Measurements from ENCODE around the gene KRTAP29-1. TPM values are rescaled to one million over a fixed set of nuclear protein-coding genes. Genes with fewer than 3 reads are reported as not detected.
"Not testable (repeated sequence)": the region's sequence is repeated elsewhere in the genome, so short reads cannot be mapped to it uniquely, and the experiment has no call there.

The KRTAP29-1 gene
- total RNA-seq, 1 donor from 2014 or later, result not detected

DNA sequence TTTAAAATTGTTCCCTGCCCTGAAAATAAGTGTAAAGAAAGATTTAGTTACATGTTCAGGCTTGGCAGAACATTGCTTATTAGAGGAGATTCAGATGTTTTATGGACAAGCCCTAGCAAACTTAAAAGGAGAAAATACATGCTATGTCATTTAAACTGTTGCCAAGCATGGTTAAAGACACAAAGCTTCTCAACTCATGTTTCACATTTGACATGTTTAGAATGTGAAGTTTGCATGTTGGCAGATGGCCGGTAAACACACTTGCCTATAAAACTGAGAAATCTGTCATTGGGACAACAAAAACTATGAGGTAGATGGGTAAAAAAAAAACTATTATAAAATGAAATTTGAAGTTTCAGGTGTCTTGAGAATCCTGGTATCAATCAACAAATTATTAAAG is 5.8 kb downstream of the KRTAP29-1 start:
- DNase-seq, result no peak

DNA sequence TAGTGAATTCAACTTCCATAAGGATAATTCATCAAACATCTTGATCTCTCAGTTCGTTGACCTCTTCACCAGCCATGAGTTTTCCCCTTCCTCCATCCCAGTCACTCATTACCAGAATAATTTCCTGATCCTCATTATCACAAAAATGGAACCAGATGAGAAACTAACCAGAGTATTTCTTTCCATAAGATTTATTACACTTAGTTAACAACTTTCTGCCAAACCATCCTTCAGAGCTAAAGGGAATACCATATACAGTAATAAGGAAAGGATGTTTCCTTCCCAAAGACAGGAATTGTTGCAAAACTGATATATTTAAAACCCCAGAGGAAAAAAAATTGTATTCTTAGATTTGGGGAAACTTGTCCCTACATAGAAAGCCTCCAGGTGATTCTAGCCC is 8.6 kb downstream of the KRTAP29-1 start:
- DNase-seq, result no peak

DNA sequence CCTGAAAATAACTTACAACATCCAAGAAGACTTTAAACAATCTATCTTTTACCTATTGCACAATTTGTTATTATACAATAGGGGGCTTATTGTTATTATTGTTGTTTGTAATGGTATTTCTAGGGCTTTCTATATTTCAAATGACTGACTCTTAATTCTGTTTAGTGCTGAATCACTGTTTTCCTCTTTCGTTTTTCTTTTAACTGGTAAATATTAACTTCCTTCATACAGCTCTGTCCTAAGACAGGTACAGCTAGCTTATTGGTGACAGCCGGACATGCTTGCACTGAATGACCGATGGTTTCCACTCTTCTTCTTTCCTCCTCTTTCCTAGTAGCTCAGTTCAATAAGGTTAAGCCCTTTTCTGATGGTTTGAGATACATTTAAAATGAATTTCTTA is 15.6 kb downstream of the KRTAP29-1 start:
- DNase-seq, result no peak

DNA sequence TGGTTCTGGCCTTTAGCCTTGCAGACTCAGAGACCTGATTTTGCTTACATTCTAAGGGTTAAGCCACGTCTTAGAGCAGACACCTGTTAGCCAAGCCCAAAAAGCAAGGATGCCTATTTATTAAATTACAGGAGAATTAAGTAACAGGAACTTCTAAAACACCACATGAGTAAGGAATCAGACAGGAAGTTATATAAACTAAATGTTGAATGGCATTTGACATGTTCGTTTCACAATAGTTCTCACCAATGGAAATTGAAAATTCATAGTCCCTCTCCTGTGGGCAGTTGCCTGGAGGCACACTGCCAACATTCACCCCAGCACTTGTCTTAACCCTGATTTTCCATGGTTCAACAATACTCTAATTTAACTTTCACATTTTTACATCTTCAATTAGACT is 18.1 kb downstream of the KRTAP29-1 start:
- DNase-seq, result no peak

DNA sequence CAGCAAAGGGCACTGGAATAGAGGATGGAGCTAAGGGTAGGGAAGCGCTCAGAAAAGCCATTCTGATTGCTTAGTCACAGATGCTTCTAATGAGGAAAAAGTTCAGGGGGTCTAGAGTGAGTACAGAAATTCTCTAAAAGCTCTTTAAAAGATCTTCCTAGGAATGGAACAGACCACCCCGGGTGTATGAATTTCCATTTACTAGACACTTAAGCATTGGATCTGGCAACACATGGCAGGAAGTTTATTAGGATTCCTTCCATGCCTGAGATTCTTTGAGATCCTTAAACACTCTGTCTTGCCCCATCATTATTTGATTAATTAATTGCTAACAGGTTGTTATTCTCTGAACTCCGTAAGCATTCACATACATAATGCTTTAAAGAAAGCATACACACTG is 18.6 kb downstream of the KRTAP29-1 start:
- DNase-seq, result no peak

DNA sequence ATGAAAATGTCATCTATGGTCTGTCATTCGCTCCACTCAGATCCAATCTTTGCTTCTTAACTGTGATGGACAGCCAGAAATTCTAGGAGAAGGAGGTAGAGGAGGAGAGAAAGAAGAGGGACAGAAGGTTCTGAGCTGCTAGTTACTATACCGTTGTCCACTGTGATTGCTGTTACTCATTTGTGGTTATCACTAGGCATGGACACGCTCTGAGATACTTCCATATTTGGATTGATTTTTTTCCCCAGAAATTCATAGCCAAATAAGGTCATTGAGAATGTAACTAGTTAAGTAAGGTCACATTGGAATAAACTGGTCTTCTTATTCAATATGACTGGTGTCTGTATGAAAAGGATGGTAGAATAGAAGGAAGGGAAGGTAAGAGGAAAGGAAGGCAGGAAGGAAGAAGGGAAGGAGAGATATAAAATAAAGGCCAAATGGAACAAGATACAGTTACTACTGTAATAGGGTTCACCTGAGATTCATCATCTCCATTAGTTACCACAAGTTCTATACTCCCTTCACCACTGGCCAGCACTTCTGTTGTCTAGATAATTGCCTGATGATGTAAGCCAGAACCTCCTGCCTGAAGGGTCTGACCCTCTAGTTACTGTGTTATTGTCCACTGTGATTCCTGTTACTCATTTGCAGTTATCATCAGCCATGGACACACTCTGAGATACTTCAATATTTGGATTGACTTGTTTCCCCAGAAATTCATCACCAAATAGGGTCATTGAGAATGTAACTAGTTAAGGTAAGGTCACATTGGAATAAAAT is 24.3 kb downstream of the KRTAP29-1 start:
- no peak for DNase-seq

DNA sequence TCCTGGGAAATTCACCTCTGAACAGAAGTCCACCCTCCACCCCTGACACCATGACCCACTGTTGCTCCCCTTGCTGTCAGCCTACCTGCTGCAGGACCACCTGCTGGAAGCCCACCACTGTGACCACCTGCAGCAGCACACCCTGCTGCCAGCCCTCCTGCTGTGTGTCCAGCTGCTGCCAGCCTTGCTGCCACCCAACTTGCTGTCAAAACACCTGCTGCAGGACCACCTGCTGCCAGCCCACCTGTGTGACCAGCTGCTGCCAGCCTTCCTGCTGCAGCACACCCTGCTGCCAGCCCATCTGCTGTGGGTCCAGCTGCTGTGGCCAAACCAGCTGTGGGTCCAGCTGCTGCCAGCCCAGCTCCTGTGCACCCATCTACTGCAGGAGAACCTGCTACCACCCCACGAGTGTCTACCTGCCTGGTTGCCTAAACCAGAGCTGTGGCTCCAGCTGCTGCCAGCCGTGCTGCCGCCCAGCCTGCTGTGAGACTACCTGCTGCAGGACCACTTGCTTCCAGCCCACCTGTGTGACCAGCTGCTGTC is 26.9 kb downstream of the KRTAP29-1 start, which contains the start of gene KRTAP9-7:
KRTAP9-7 (plus strand) TSS at position 51 of the 543 bp plus-strand sequence; CDS start at position 51, 0 bp downstream.
- not testable (repeated sequence) for DNase-seq

DNA sequence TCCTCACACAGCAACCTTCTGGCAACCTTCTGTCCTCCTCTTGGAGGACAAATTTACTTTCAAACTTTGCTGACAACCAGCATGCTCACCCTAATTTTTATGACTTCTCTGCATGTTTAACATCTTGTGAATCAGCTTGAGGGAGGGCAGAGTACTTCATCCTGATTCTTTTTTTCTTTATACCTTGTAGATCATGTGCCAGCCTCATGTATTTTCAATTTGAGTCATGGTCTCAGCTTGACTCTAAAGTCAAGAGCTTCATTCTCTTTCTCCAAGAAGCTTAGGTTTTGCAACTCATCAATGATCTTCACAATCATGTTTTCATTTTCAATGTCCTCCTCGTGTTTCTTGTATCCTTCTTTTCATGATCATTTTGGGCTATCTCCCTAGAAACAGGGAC is 30.8 kb downstream of the KRTAP29-1 start:
- no peak for DNase-seq

DNA sequence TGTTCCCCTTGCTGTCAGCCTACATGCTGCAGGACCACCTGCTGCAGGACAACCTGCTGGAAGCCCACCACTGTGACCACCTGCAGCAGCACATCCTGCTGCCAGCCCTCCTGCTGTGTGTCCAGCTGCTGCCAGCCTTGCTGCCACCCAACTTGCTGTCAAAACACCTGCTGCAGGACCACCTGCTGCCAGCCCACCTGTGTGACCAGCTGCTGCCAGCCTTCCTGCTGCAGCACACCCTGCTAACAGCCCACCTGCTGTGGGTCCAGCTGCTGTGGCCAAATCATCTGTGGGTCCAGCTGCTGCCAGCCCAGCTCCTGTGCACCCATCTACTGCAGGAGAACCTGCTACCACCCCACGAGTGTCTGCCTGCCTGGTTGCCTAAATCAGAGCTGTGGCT is 31.3 kb downstream of the KRTAP29-1 start:
- not testable (repeated sequence) for DNase-seq

DNA sequence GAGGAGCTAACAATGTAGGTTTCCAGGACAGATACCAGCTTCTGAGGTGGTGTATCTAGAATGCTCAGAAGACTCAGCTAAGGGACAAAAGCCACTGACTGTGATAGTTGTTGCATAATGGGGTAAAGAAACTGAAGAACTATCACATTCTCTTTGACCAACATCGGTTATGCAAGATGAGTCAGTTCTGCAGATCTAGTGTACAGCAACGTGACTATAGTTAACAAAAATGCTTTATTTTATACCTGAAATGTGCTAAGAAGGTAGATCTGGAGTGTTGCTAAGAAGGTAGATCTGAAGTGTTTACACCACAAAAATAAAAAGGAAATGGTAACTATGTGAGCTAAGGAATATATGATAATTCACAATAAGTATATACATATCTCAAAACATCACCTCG is 34.9 kb downstream of the KRTAP29-1 start:
- DNase-seq, result no peak

DNA sequence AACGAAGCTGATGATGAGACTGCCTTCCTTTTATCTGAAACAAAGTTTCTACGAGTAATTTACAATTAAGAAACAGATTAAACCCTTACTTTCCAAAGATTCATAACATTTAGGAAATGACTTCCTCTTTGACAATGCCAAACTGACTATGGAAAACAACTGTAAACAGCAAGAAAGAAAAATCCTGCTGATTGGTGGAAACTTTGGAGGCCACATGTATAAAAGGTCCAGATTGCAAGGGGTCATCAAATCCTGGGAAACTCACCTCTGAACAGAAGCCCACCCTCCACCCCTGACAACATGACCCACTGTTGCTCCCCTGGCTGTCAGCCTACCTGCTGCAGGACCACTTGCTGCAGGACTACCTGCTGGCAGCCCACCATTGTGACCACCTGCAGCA is 37.6 kb downstream of the KRTAP29-1 start, which contains the start of gene KRTAP9-6:
KRTAP9-6 (plus strand) TSS at position 301 of the 400 bp plus-strand sequence; CDS start at position 301, 0 bp downstream.
- DNase-seq, result no peak

DNA sequence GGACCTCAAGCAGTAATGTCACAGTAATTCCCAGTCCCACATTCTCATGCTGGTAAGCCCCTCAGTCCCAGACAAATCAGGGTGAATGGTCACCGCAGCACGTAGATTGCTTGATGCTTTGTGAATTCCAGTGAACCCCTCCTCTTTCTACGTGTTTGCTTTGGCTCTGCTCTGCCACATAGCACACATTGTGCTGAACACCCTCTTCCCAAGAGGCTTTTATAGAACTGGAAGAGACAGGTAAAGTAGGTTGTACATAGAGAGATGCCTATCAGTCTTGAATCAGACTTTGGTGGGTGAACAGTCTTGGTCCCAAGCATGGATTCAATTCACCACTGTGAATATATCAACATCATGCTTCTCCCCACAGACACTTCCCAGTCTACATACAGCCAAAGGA is 38.1 kb downstream of the KRTAP29-1 start:
- no peak for DNase-seq

DNA sequence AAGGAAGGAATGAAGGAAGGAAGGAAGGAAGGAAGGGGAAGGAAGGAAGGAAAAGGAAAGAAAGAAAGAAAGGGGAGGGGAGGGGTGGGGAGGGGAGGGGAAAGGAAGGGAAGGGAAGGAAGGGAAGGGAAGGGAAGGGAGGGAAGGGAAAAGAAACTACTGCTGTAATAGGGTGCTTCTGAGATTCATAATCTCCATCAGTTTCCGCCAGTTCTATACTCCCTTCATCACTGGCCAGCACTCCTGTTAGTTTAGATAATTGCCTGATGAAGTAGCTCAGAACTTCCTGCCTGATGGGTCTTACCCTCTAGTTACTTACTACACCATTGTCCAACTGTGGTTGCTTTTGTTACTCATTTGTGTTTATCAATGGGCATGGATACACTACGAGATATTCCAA is 39.4 kb downstream of the KRTAP29-1 start:
- no peak for DNase-seq

DNA sequence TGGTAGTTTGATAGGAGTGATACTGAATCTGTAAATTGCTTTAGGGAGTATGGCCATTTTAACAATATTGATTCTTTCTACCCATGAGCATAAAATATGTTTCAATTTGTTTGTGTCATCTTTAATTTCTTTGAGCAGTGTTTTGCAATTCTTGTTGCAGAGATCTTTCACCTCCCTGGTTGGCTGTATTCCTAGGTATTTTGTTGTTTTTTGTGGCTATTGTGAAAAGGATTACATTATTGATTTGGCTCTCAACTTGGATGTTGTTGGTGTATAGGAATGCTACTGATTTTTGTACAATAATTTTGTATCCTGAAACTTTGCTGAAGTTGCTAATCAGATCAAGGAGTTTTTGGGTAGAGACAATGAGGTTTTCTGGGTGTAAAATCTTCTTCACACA is 44.2 kb downstream of the KRTAP29-1 start:
- DNase-seq, result no peak

DNA sequence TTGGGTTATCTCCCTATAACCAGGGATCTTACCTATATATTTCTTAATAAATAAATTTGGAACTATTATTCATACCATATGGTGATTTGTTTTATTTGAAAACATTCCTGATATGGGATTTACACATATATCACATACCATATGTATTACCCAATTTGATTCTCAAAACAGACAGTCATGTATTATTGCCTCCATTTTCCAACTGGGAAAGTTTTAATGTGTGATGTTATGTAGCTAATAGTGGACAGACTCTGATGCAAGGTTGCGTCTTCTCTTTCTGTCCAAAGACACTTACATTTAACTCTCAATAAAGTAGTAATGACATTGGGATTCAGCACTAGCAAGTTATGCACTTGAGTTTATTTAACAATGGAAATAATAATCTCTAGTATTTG is 46.4 kb downstream of the KRTAP29-1 start:
- no peak for DNase-seq

DNA sequence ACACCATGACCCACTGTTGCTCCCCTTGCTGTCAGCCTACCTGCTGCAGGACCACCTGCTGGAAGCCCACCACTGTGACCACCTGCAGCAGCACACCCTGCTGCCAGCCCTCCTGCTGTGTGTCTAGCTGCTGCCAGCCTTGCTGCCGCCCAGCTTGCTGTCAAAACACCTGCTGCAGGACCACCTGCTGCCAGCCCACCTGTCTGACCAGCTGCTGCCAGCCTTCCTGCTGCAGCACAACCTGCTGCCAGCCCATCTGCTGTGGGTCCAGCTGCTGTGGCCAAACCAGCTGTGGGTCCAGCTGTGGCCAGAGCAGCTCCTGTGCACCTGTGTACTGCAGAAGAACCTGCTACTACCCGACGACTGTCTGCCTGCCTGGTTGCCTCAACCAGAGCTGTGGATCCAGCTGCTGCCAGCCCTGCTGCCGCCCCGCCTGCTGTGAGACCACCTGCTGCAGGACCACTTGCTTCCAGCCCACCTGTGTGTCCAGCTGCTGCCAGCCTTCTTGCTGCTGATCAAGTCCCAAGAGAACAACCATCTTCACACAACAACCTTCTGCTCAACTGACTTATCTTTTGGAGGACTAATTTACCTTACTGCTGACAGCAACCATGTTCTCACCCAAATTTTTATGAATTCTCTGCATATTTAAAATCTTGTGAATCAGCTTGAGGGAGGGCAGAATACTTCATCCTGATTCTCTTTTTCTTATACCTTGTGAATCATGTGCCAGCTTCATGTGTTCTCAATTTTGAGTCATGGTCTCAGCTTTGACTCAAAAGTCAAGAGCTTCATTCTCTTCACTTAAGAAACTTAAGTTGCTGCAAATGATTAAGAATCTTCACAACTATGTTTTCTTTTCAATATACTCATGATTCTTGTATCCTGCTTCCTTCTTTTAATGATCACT is 47.0 kb downstream of the KRTAP29-1 start, which contains the start of gene KRTAP9-9:
KRTAP9-9 (plus strand) TSS at position 4 of the 910 bp plus-strand sequence.
- not testable (repeated sequence) for DNase-seq

DNA sequence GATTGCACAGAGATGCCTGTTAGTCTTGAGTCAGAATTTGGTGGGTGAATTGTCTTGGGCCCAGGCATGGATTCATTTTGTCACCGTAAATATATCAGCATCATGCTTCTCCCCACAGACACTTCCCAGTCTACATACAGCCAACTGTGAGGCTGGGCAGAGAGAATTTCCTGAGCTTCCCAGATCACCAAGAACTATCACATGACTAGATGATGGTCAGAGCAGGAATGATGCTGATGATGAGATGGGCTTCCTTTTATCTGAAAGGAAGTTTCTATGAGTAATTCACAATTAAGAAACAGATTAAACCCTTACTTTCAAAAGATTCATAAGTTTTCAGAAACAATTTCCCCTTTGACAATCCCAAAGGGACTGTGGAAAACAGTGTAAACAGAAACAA is 47.8 kb downstream of the KRTAP29-1 start:
- DNase-seq, result no peak

Other genes starting within 250 kb of the KRTAP29-1 start
- not detected in 2 replicates for gene KRTAP2-2, start 247.6 kb downstream of the KRTAP29-1 start, total RNA-seq
- gene KRTAP2-3, start 242.7 kb downstream of the KRTAP29-1 start, total RNA-seq, result not detected in 2 replicates
- gene KRTAP2-4, start 237.0 kb downstream of the KRTAP29-1 start, total RNA-seq, result not detected in 2 replicates
- gene KRTAP4-7, start 218.7 kb downstream of the KRTAP29-1 start, total RNA-seq, result not detected in 2 replicates
- not detected in 2 replicates for gene KRTAP4-8, start 204.7 kb downstream of the KRTAP29-1 start, total RNA-seq
- gene KRTAP4-16, start 200.6 kb downstream of the KRTAP29-1 start, total RNA-seq, result not detected in 2 replicates
- gene KRTAP4-9, start 197.5 kb downstream of the KRTAP29-1 start, total RNA-seq, result not detected in 2 replicates
- not detected in 2 replicates for gene KRTAP4-11, start 184.5 kb downstream of the KRTAP29-1 start, total RNA-seq
- gene KRTAP4-12, start 178.7 kb downstream of the KRTAP29-1 start, total RNA-seq, result not detected in 2 replicates
- 0.19 TPM in 1 of 2 replicates, not detected in the other for gene KRTAP4-6, start 162.3 kb downstream of the KRTAP29-1 start, total RNA-seq
- gene KRTAP4-5, start 153.0 kb downstream of the KRTAP29-1 start, total RNA-seq, result not detected in 2 replicates
- gene KRTAP4-4, start 142.1 kb downstream of the KRTAP29-1 start, total RNA-seq, result not detected in 2 replicates
- not detected in 2 replicates for gene KRTAP4-3, start 134.6 kb downstream of the KRTAP29-1 start, total RNA-seq
- not detected in 2 replicates for gene KRTAP4-2, start 124.6 kb downstream of the KRTAP29-1 start, total RNA-seq
- gene KRTAP4-1, start 117.9 kb downstream of the KRTAP29-1 start, total RNA-seq, result not detected in 2 replicates
- gene KRTAP9-1, start 113.0 kb downstream of the KRTAP29-1 start, total RNA-seq, result not detected in 2 replicates
- gene KRTAP9-2, start 76.2 kb downstream of the KRTAP29-1 start, total RNA-seq, result not detected in 2 replicates
- not detected in 2 replicates for gene KRTAP9-3, start 70.4 kb downstream of the KRTAP29-1 start, total RNA-seq
- gene KRTAP9-8, start 64.9 kb downstream of the KRTAP29-1 start, total RNA-seq, result not detected in 2 replicates
- gene KRTAP9-4, start 53.2 kb downstream of the KRTAP29-1 start, total RNA-seq, result not detected in 2 replicates
- gene KRTAP9-9, start 47.5 kb downstream of the KRTAP29-1 start, total RNA-seq, result not detected in 2 replicates
- not detected in 2 replicates for gene KRTAP9-6, start 37.5 kb downstream of the KRTAP29-1 start, total RNA-seq
- not detected in 2 replicates for gene KRTAP9-7, start 27.2 kb downstream of the KRTAP29-1 start, total RNA-seq
- 0.05 TPM in 1 of 2 replicates, not detected in the other for gene KRTAP16-1, start 6.5 kb upstream of the KRTAP29-1 start, total RNA-seq
- not detected in 2 replicates for gene KRTAP17-1, start 12.9 kb upstream of the KRTAP29-1 start, total RNA-seq
- not detected in 2 replicates for gene KRT33A, start 48.0 kb upstream of the KRTAP29-1 start, total RNA-seq
- not detected in 2 replicates for gene KRT33B, start 67.0 kb upstream of the KRTAP29-1 start, total RNA-seq
- 0.51 TPM in 1 of 2 replicates, not detected in the other for gene KRT34, start 79.5 kb upstream of the KRTAP29-1 start, total RNA-seq
- gene KRT31, start 94.8 kb upstream of the KRTAP29-1 start, total RNA-seq, result not detected in 2 replicates
- gene KRT37, start 121.7 kb upstream of the KRTAP29-1 start, total RNA-seq, result not detected in 2 replicates
- not detected in 2 replicates for gene KRT38, start 138.1 kb upstream of the KRTAP29-1 start, total RNA-seq
- not detected in 2 replicates for gene KRT32, start 164.5 kb upstream of the KRTAP29-1 start, total RNA-seq
- not detected in 2 replicates for gene KRT35, start 178.3 kb upstream of the KRTAP29-1 start, total RNA-seq
- gene KRT36, start 187.1 kb upstream of the KRTAP29-1 start, total RNA-seq, result 0.14 and 0.17 TPM in 2 replicates
- gene KRT13, start 202.8 kb upstream of the KRTAP29-1 start, total RNA-seq, result not detected in 2 replicates
- 0.51 TPM in 2 replicates for gene KRT15, start 216.0 kb upstream of the KRTAP29-1 start, total RNA-seq
- gene KRT19, start 225.5 kb upstream of the KRTAP29-1 start, total RNA-seq, result 10.7 and 10.9 TPM in 2 replicates

Measured in dermis blood vessel endothelial cell (primary cell).